Mucosa of gallbladder (tissue), 1 donor: ENCODE measurements around the gene BEAN1. TPM values are rescaled to one million over a fixed set of nuclear protein-coding genes. Genes with fewer than 3 reads are reported as not detected.
"Not testable (repeated sequence)": the region's sequence is repeated elsewhere in the genome, so short reads cannot be mapped to it uniquely, and the experiment has no call there.

ENCODE experiments used
- DNase-seq: peaks from one replicate; pipeline ENCODE4 v3.0.0-alpha.2; 2020; ENCODE audit warnings: low spot score
- total RNA-seq: library from RNA; stranded (reverse); gene quantifications from one replicate; pipeline ENCODE4 v1.2.1, GENCODE V29; 2021
- donor health status: DM: no; HTN: no; CAD: no.

BEAN1 gene
- total RNA-seq, 1 donor from 2014 or later = 0.35 TPM

DNA sequence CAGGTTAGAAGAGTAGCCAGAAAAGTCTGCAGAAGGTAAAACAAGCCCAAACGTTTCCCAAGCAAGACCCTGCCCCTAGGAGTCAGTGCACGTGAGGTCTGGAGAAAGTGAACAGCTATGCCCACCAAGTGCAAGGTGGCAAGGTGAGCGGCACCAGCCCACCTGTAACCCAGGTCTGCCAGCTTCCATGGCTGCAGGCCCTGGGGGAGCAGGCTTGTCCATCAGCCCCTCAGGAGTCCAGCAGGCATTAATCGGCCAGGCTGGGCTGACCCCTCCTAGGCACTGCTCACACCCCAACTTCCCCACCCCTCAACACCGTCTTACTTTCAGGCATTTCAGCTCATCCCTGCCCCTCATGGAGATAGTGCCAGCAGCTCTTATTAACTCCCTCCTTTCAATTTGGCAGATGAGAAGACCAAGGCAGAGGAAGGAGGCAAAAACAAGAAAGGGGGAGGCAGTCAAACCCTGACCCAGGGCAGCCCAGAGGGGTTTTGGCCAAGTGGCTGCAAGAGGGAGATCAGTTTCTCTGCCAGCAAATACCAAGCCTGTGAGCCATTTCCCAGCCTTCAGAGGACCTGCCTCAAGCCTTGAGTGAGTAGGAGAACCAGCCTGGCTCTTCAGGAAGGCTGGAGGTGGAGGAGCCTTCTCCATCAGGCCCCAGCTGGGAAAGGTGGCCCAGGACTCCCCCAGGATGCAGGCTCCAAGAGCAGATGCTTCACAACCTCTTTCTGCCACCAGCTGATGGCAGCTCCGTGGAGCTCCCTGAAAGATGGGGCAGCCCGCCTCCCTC, 14.7 kb downstream of the BEAN1 start:
- DNase-seq = no peak

DNA sequence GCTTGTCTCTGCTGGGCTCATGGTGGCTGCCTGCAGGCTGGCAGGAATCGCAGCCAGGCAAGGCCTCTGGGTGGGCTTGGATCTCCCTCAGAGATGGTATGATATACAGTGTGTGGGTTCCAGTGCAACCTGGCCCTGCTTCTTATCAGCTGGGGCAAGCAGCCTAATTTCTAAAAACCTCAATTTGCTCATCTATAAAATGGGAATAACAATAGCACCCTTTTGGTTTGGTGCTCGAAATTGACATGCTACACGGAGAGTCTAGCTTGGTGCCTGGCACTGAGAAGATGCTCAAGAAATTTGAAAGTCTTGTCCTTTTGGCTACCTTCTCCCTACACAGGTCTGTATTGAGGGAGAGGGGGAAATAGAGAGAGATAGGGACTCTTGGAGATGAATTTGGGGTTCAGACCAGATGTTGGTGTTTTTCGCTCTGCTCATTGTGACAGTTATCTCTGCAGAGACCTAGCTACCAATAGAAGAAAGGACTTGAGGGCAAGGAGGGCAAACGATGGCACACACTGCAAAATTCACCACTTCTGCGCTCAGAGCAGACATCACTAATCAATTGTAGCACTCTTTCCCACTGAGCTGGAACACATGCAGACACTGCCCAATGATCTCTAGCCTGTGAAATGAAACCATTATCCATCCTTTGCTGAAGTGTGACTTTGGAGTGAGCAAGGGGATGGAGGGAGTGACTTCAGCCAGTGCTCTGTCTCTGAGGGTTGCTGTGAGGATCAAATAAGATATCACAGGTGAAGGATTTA, 15.6 kb downstream of the BEAN1 start:
- DNase-seq = no peak

DNA sequence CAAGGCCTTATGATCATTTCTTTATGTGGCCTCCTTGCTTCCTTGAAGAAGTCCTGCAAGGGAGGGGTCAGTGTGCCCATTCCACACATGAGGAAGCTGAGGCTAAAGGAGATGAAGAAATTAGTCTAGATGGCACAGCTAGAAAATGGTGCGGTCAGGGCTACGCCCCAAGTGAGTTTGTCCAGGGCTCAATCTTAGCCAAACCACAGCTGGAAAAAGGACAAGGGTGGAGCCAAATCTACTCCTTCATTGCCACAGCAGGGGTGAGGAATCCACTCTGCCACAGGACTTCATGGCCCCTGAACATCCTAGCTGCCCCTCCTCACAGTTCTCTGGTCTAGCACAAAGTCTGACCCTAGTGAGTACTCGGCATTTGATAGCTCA, 16.2 kb downstream of the BEAN1 start:
- no peak for DNase-seq

DNA sequence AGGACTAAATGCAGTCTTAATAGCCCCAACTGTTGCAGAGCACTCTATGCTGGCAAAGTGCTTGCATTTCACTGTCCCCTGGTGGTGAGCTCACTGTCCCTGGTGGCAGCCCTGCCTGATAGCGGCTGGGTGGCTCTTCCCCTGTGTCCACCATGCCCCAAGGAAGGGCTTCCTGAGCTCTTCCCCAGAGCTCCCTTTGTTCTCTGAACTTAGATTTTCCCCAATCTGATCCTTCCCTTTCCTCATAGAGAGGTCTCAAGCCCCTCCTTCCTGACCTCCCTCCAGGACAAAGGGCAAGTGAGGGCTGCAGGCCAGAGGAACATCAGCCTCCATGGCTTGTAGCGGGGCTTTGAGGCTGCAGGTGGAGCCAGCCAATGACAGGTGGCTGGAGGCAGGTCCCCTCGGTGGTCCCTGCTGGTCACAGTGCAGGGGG, 17.0 kb downstream of the BEAN1 start:
- DNase-seq = no peak

DNA sequence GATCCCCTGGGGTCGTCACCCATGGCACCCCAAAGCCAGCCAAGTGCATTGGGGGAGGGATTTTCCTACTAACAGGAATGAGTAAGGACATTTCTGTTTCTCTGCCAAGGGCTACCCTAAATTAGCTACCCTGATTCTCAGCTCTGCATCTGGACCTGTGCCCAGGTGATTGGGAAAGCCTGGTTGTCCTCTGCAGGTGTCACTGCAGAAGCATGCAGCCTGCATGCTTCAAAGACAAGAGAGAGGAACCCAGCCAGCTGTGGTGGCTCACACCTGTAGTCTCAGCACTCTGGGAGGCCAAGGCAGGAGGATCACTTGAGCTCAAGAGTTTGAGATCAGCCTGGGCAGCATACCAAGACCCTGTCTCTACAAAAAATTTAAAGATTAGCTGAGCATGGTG, 19.6 kb downstream of the BEAN1 start:
- no peak for DNase-seq

- DNase-seq = no peak
Observed at GRCh38 chr16:66447491-66447890, 20.4 kb downstream of the BEAN1 start.

DNA sequence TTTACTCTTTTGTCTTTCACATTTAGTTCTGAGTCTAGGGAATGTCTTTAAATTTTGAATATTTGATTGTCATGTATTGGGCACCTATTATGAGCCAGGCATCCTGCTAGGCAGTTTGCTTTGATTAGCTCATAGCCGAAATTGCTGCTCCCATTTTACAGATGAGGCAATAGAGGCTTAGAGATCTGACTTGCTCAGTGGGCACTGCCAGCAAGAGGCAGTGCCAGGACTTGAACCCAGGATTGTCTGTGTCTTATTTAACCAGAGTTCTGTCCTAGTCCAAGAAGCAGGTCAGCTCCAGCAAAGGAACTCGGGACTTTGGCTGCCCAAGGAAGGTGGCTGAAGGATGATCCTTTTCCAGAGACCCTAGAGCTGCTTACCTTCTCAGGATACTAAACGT, 24.5 kb downstream of the BEAN1 start:
- no peak for DNase-seq

- not testable (repeated sequence) for DNase-seq
Observed at GRCh38 chr16:66453230-66453629, 26.1 kb downstream of the BEAN1 start.

DNA sequence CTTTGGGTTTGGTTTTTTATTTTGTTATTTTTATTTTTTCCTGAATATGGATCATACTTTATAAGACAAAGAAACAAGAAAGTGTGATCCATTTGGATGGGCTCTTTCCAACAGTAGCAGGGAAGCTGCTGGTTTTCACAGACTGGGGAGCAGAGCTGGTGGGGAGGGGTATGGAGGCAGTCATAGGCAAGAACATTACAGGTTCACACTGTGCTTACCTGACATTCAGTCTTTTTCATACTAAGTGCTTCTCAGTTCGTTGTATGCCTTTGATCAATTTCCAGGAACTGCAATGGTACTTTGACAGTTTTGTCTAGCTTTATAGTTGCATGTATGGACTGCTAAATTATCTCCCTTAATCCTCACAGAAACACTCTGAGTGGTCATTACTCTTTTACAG, 27.7 kb downstream of the BEAN1 start:
- DNase-seq = no peak

DNA sequence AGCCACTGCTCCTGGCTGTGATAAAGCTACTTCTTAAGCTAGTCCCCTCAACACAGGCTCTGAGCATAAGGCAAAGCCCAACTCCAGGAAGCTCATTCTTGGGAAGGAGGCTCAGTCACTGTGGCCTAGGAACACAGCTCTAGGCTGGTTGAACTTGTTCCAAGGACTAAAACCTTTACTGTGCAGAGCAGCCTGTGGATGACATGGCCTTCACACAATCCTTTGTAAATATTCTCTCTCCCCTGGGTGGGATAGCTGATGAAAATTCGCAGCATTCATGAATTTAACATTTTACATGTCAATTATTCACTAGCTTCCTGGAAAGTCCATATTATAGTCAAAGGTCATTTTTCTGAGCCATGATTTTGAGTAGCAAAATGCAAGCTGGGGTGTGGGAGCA, 28.9 kb downstream of the BEAN1 start:
- DNase-seq = no peak

DNA sequence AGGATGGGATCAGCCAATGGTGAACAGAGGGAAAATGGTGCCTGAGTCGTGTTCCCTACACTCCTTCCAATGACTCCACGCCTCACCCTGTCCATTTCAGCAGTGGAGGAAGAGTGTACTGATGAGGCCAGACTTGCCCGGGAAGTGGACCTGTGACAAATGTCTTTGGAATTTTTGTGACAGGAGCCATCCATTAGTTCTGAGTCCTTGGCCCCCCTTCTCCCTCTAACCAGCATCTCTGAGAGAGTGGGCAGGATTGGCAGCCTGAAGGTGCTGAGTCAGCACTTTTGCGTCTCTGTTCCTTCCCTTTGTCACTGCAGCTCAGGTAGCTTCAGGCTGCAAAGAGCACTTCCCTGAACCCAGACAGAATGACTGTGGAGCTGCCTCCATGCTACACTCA, 30.8 kb downstream of the BEAN1 start:
- no peak for DNase-seq

GRCh38 chr16:66458292-66458691, 31.2 kb downstream of the BEAN1 start:
- no peak for DNase-seq

- no peak for DNase-seq
Observed at GRCh38 chr16:66458853-66459252, 31.8 kb downstream of the BEAN1 start.

DNA sequence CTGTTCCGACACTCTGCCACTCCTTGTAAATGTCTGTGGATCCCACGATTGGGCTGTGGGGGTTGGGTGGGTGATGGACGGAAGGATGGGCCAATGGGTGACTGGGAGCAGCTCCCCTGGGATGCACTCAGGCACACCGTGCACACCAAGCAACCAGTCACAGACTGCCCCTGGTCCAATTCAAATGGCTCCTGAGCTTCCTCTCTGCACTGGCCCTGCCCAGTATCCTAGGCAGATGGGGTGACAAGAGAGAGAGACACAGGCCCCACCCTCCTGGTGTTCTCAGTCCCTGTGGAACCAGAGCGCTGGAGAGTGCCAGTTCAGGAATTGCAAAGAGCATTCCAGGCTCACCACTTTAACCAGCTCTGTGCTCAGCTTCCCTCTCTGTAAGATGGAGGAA, 32.8 kb downstream of the BEAN1 start:
- DNase-seq = no peak

DNA sequence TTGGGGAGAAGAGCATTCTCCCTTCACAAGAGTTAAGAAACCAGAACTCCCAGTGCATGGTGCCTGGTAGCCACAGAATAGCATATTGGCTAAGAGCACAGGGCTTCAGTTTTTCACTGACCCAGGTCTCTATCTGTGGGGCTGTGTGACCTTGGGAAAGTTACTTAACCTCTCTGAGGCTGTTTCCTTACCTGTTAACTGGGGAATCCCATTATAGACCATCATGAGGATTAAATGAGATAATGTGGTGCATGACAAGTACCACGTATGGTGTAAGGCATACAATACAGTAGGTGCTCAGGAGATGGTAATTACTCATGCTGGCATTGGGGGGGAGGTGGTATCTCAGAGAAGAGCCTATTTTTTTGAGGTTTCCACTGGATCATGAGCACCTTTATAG, 33.6 kb downstream of the BEAN1 start:
- DNase-seq = no peak

DNA sequence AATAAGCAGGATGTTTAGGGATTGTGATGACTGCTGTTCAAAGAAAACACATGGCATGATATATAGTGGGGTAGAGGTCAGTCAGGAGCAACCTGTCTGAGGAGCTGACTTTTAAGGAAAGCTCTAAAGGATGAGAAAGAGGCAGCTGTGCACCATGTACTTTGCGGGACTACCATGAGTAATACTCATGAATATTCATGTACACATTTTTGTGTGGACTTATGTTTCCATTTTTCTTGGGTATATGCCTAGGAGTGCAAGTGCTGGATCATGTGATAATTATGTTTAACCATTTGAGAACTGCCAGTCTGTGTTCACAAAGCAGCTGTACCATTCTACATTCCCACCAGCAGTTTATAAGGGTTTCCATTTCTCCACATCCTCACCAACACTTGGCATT, 35.8 kb downstream of the BEAN1 start:
- DNase-seq = no peak

GRCh38 chr16:66465946-66466345, 38.9 kb downstream of the BEAN1 start:
- not testable (repeated sequence) for DNase-seq

GRCh38 chr16:66466636-66467035, 39.5 kb downstream of the BEAN1 start:
- not testable (repeated sequence) for DNase-seq

DNA sequence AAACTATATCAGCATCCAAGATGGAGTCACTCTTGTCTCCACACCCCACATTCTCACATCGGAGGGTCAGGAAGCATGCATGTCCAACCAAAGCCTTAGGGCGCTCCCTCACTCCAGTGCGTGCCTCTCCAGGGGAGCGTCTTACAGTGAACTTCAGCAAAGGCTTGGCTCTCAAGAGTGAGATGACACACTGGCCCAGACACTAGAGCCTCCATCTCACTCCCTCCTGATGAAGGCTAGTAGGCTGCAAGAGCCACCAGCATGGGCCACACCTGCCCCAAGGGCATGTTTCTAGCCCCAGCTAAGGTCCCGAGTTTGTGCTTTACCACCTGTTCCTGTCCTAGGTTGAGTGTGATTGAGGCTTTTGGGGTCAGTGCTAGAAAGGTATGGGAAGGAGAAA, 40.5 kb downstream of the BEAN1 start:
- DNase-seq = no peak

DNA sequence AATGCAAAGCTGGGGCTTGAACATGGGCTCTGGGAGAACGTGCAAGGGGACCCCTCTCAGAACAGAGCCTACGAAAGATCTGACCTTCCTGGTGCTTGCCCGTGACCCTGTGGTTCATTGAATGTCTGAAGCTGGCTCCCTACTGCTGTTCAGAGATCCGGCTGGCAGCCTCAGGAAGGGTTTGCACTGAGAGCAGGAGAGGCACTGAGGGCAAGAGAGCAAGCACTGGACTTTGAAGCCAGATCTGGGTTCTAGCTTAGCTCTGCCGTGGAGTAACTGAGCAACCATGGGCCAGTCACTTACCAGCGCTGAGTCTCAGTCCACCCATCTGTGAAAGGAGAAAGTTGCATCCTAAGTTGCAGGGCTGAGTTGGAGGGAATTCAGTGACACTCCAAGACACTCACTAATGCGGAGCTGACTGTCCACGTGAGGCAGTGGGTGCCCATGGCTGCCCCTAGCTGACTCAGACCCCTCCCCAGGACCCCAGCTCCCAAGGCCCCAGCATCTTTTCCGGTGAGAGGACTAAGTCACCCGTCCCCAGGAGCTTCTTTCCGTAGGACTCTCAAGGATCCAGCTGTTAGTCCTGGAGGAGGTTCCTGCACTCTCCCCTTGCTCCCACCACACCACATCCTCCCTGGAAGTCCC, 41.3 kb downstream of the BEAN1 start:
- no peak for DNase-seq

DNA sequence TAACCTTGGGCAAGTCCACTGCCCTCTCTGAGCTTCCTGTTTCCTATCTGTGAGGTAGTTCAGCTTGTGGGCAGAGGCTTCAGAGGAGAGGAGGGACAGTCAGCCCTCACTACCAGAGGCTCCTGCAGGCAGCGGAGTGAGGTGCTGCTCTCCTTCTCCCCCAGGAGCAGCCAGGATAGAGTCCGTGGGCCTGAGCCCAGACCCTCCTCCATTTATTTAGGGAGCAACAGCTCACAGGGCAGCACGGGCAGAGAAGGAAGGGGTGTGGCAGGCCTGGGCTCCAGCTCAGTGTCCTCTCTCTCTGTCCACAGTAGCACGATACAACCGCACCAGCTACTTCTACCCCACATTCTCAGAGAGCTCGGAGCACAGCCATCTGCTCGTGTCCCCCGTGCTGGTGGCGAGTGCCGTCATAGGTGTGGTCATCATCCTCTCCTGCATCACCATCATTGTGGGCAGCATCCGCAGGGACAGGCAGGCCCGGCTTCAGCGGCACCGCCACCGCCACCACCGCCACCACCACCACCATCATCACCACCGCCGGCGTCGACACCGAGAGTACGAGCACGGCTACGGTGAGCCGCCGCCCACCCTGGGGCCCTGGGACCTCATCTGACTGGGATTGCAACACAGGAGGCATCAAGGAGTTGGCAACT, 42.3 kb downstream of the BEAN1 start:
- DNase-seq = no peak

DNA sequence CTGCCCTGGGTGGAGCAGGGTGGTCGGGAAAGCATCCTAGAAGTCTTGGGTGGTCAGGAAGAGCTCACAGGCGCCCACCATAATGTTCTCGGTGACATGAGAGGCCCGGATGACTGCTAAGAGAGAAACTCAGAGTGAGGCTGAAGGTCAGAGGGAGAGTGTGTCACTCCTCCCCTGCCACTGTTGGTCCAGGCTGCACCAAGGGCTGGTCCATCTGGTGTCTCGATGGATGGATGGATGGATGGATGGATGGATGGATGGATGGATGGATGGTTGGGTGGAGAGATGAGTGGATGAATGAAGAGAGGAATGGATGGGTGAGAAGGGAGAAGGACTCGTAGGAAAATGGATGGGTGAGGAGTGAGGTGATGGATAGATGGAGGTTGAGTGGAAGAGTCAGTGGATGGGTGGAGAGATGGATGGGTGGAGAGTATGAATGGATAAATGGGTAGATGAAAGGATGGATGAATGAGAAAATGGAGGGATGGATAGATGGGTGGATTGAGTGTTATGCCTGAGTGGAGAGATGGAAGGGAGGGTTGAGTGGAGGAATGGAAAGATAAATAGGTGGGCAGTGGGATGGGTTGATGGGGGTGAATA, 43.0 kb downstream of the BEAN1 start:
- DNase-seq = no peak
